SJSA1 (cell line): ENCODE measurements around the gene ONECUT3. TPM values are rescaled to one million over a fixed set of nuclear protein-coding genes. Genes with fewer than 3 reads are reported as not detected.

Source experiments
- DNase-seq, 2 experiments: peaks; one replicate each; pipeline ENCODE4 v3.0.0-alpha.2; 2015 to 2020; ENCODE audit warnings: low spot score in 2 of 2, low read depth in 1 of 2
- H3K27ac ChIP-seq: fragments of 250-450 bp; sonication (Bioruptor Pico); 2 replicates; pipeline ENCODE4 v1.5.1; 2020; ENCODE audit warnings: mild to moderate bottlenecking, moderate library complexity
- H3K27me3 ChIP-seq: fragments of 250-450 bp; sonication (Bioruptor Pico); replicated peaks from 2 replicates; pipeline ENCODE4 v1.5.1; 2020; ENCODE audit warnings: mild to moderate bottlenecking, moderate library complexity
- H3K36me3 ChIP-seq: fragments of 250-450 bp; sonication (Bioruptor Pico); 2 replicates; pipeline ENCODE4 v1.5.1; 2020; ENCODE audit warnings: mild to moderate bottlenecking
- H3K4me1 ChIP-seq: fragments of 250-450 bp; sonication (Bioruptor Pico); replicated peaks from 2 replicates; pipeline ENCODE4 v1.6.1; 2021; ENCODE audit warnings: mild to moderate bottlenecking
- H3K4me3 ChIP-seq: fragments of 250-450 bp; sonication (Bioruptor Pico); 2 replicates; pipeline ENCODE4 v1.5.1; 2020; ENCODE audit warnings: mild to moderate bottlenecking
- H3K9me3 ChIP-seq: fragments of 250-450 bp; sonication (Bioruptor Pico); replicated peaks from 2 replicates; pipeline ENCODE4 v1.5.1; 2020; ENCODE audit warnings: mild to moderate bottlenecking
- total RNA-seq: library from RNA; depleted of rRNA; stranded (reverse); fragments of >200 nt; shearing (Covaris generic); gene quantifications from 2 replicates; pipeline ENCODE4 v1.2.3, GENCODE V29; 2014

The ONECUT3 gene
- total RNA-seq, 1 experiment from 2014 or later = not detected

DNA sequence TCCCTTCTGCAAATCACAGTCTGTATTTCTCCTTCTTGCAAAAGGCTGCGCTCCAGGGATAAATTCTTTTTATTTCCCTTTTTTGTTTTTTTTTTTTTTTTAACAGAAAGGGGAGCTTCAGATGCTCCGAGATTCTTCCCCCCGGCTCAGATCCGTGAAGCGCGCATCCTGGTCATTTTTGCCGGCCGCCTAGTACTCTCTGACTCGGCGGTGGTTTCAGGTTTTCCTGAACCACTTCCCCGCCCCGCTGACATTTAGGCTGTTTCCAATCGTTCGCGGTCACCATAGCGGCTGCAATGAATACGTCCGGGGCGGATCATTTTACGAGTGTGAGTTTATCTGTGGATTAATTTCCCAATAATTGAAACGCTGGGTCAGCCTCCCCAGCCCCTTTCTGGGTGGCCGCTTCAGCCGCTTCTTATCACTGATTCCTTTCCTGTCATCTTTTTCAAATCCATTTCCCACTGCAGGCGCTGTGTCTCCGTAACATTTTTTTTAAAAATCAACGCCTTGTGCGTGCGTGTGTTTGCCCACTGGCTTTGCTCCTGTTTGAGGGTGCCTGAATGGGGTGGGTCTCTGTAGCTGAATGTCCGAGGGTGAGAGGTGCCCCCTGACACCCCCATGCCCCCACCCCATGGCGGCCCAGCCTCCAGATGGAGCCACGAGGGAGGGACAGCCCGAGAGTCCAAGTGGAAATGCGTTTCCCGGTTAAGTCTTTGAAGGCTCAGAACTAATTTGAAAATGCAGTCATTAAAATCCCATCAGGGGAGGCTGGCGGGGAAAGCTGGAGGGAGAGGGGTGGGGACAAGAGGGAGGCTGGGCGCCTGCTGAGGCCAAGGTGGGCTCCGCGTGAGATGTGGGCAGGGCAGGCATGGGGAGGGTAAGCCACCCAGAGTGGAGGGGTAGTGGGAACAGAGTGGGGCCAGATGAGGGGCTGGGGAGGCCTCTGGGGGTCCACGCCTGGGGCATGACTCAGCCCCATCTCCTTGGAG is 10.6 kb downstream of the ONECUT3 start:
- Histone ChIP-seq H3K9me3 (no peaks in the 10 kb centered on the region), H3K36me3 (no peaks in the 10 kb centered on the region), H3K27ac (no peak overlapping the region), H3K4me1 (no peaks in the 10 kb centered on the region), H3K4me3 (no peak overlapping the region), H3K27me3 (peaks cover 92% of the 10 kb centered on the region)
- no peak for DNase-seq

DNA sequence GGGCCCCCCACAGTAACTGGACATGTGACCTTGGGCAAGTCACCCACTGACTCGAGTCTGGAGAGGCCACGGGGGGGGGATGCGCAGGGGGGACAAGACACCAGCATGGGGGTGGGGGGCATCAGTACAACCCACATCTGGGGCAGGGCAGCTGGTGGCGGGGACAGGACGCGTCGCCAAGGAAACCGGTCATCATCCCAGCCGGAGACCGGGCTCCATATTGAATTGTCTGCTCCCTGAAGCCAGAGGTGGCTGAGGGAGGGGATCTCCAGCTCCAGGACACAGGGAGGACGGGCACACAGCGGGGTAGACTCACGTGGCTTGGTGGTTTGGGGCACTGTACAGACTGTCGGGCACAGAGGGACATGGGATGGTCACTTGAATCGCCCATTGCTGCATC is 11.4 kb downstream of the ONECUT3 start:
- H3K4me3 ChIP-seq = no peak overlapping the region
- no peaks in the 10 kb centered on the region for H3K4me1 ChIP-seq
- no peaks in the 10 kb centered on the region for H3K36me3 ChIP-seq
- no peaks in the 10 kb centered on the region for H3K9me3 ChIP-seq
- no peak overlapping the region for H3K27ac ChIP-seq
- DNase-seq = no peak
- H3K27me3 ChIP-seq = peaks cover 84% of the 10 kb centered on the region

DNA sequence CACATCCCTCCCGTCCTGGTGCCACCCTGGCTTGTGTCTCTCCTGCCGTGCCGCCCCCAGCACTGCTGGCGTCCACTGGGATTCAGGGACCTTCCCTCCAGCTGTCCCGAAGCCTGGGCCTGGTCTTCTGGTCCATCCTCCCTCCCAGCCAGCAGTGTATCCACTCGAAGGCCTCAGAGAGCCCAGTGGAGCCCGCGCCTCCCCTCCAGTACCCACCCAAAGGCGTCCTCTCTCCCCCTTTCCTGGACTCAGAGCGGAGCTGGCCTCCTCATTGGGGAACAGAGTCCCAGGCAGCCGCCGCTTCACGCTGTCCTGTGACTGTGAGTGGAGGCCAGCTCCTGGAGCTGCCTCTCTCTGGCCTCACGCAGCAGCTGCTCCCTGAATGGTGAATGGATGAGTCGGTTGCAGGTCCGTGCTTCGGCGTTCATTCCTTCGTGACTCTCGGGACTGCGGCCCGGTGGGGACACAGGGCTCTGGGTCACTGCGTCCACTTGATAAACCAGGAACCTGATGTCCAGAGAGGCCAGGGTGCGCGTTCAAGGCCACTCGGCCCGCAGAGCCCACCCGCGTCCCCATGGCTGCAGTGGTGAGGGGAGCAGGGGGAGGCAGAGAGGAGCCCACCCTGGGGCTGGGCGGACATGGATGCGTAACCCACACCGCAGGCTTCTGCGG is 12.1 kb downstream of the ONECUT3 start:
- no peak for DNase-seq
- H3K36me3 ChIP-seq = no peaks in the 10 kb centered on the region
- peaks cover 5% of the 10 kb centered on the region for H3K9me3 ChIP-seq
- no peak overlapping the region for H3K27ac ChIP-seq
- peaks cover 81% of the 10 kb centered on the region for H3K27me3 ChIP-seq
- no peaks in the 10 kb centered on the region for H3K4me1 ChIP-seq
- H3K4me3 ChIP-seq = no peak overlapping the region

DNA sequence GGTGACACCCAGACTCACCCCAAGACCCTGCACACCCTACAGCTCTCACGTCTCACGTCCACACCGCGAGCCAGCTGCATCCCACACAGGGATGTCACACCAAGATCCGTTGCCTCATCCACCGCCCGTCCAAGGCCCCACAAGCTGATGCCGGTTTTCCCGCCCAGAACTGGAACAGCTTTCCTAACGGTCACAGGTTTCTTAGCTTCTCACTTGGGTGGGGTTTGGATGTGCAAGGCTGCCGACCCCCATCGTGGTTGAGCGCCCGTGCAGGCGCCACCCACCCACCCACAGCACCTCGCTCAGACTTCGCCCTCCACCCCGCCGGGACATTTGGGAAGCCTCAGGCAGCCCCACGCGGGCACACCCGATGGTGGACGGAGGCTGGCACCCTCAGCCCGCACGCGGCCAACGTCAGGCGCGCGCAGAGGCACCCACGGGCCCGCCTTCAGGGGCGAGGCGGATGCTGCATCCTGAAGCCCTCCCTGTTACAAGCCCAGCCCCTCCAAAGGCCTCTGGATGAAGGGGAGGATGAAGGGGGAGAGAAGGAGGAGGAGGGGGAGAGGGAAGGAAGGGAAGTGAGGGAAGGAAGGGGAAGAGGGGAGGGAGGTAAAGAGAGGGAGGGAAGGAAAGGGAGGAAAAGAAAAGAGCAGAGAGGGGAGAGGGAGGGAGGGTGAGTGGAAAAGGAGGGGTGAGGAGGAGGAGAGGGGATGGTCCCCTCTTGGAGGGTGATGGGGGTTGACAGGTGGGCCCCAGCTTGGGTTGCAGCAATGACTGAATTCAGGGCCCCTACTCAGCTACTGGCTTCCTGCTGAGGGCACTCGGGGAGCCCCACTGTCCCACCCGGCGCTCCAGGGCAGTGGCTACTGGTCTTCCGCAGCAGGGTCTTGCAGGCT is 12.8 kb downstream of the ONECUT3 start:
- DNase-seq = no peak
- Histone ChIP-seq H3K36me3 (no peaks in the 10 kb centered on the region), H3K4me1 (no peaks in the 10 kb centered on the region), H3K27me3 (peaks cover 77% of the 10 kb centered on the region), H3K9me3 (peaks cover 12% of the 10 kb centered on the region), H3K4me3 (no peak overlapping the region), H3K27ac (no peak overlapping the region)

DNA sequence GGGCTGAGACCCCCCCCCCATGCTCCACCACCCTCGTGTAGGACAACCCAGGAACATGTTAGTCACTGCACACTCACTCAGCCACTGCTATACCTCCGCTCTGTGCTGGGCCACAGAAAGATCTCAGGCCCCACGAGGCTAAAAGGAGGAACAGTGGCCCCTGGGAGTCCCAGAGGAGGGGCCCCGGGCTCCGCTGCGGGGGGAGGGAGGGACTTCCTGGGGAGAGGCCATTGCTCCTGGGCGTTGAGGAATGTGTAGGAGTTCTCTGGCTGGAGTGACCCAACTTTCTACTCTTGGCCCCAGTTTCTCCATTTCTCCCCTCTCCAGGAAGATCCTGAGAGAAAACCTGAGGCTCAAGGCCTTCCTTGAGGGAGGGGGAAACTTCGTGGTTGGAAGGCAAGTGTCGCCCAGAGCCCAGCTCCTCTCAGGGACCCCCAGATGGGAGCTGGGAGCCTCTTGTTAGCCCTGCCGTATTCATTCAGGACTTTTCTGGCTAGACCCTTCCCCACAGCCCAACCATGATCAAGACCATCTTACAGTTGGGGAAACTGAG is 13.6 kb downstream of the ONECUT3 start:
- Histone ChIP-seq H3K27me3 (peaks cover 73% of the 10 kb centered on the region), H3K27ac (no peak overlapping the region), H3K36me3 (no peaks in the 10 kb centered on the region), H3K9me3 (peaks cover 17% of the 10 kb centered on the region), H3K4me3 (no peak overlapping the region), H3K4me1 (no peaks in the 10 kb centered on the region)
- no peak for DNase-seq

DNA sequence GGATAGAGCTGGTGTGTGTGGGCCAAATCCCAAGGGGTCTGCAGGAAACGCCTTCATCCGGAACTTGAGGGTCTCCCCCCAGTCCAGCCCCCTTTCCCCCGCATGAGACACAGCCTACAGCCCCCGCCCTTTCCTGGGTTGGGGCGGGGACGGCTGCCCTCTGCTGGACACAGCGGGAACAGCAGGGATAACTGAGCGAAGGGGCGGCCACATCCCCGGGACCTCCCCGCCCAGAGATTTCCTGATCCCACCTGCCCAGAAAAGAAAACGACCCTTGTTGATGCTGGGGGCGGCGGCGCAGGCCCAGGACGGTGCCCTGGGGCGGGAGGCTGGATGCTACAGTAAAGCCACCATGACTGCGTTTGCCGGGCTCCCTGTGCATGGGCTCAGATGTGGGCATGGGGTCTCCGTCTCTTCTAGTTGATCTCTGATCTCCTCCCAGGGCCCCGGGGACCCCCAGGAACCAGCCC is 14.2 kb downstream of the ONECUT3 start:
- Histone ChIP-seq H3K4me3 (no peak overlapping the region), H3K36me3 (no peaks in the 10 kb centered on the region), H3K27me3 (peaks cover 67% of the 10 kb centered on the region), H3K27ac (no peak overlapping the region), H3K9me3 (peaks cover 17% of the 10 kb centered on the region), H3K4me1 (no peaks in the 10 kb centered on the region)
- DNase-seq = peak in 1 of 2 experiments; percentile 49

DNA sequence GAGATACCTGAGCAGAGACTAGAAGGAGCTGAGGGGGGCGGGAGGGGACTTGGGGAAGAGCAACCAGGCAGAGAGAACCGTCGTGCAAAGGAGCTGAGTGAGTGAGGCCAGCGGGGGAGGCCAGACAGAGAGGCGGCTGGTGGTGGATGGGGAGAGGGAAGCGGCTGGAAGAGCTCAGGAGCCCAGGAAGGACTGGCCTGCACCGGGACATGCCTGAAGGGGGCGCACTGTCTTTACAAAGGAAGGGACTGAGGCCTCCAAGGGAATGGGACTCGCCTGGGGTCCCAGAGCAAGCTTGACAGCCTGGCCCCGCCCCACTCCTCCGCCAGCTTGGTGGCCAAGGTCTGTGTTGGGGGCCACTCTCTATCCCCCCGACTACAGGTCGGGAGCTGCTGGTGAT is 14.9 kb downstream of the ONECUT3 start:
- DNase-seq = no peak
- no peaks in the 10 kb centered on the region for H3K36me3 ChIP-seq
- H3K27ac ChIP-seq = no peak overlapping the region
- H3K27me3 ChIP-seq = peaks cover 63% of the 10 kb centered on the region
- H3K9me3 ChIP-seq = peaks cover 17% of the 10 kb centered on the region
- no peaks in the 10 kb centered on the region for H3K4me1 ChIP-seq
- no peak overlapping the region for H3K4me3 ChIP-seq

DNA sequence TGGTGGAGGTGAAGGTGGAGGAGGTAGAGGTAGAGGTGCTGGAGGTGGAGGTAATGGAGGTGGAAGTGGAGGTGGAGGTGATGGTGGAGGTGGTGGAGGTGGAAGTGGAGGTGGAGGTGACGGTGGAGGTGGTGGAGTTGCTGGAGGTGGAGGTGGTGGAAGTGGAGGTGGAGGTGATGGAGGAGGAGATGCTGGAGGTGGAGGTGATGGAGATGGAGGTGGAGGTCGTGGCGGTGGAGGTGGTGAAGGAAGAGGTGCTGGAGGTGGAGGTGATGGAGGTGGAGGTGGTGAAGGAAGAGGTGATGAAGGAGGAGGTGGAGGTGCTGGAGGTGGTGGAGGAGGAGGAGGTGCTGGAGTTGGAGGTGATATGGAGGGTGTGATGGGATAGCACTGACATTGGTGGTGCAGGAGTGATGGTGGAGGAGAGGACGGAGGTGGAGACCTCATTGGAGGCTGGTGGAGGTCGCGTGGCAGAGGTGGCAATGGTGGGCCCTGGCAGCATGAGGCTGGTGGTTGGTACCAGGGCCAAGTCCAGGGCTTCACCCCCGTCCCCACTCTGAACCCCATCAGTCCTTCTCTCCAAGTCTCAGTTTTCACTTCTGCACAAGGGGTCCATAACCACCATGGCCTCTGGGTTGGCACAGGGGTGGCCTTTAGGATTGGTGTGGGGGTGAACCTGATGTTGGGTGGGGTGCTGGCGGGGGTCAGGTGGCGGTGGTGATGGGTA is 15.8 kb downstream of the ONECUT3 start:
- Histone ChIP-seq H3K27ac (no peak overlapping the region), H3K4me3 (no peak overlapping the region), H3K9me3 (peaks cover 17% of the 10 kb centered on the region), H3K27me3 (peaks cover 63% of the 10 kb centered on the region), H3K36me3 (no peaks in the 10 kb centered on the region), H3K4me1 (no peaks in the 10 kb centered on the region)
- no peak for DNase-seq

DNA sequence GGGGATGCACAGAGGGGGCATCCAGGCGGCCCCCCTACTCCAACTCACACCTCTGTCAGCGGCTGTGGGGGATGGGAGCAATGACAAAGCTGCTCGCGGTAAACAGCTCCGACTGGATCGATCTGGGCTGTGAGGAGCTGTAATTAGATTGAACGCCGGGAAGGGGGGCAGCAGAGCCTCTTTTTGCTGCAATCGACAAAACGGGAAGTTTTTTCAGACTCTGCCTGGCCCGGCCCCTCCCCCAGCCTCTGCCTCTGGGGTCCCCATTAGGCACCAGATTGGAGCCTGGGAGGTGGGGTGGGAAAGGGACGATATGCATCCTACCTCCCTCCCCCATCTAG is 16.3 kb downstream of the ONECUT3 start:
- DNase-seq = no peak
- no peaks in the 10 kb centered on the region for H3K4me1 ChIP-seq
- H3K4me3 ChIP-seq = no peak overlapping the region
- H3K27ac ChIP-seq = no peak overlapping the region
- H3K9me3 ChIP-seq = peaks cover 17% of the 10 kb centered on the region
- peaks cover 60% of the 10 kb centered on the region for H3K27me3 ChIP-seq
- H3K36me3 ChIP-seq = no peaks in the 10 kb centered on the region

DNA sequence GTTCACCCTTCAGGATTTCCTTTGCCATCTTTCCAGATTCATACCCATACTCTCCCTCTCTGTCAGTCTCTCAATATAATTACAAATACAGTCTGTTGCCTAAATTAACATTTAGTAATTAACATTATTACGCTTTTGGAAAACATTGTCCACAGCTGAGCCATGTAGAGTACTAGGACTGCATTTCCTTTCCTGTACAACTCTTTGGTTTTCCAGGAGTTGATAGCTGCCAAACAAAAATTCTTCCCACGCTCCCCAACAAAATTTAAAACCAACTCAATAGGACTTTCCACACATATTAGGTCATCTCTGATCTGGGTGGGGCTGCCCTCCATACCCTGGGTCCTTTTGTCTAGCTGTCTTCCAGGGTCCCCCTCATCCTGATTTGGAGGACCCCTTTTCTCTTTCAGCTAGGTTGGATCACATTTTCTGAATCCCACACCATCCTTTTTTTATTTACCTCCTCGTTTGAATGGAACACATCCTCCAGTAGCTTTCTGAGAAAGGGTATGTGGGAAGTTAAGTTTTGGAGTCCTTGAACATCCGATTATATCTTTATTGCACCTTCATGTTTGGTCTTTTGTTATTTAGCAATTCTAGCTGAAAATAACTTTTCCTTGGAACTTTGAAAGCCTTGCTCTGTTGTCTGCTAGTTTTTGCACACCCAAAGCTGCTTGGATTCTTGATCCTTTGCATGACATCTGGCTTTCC is 17.7 kb downstream of the ONECUT3 start:
- DNase-seq = no peak
- Histone ChIP-seq H3K9me3 (peaks cover 25% of the 10 kb centered on the region), H3K4me1 (no peaks in the 10 kb centered on the region), H3K27me3 (peaks cover 59% of the 10 kb centered on the region), H3K4me3 (no peak overlapping the region), H3K36me3 (no peaks in the 10 kb centered on the region), H3K27ac (no peak overlapping the region)

DNA sequence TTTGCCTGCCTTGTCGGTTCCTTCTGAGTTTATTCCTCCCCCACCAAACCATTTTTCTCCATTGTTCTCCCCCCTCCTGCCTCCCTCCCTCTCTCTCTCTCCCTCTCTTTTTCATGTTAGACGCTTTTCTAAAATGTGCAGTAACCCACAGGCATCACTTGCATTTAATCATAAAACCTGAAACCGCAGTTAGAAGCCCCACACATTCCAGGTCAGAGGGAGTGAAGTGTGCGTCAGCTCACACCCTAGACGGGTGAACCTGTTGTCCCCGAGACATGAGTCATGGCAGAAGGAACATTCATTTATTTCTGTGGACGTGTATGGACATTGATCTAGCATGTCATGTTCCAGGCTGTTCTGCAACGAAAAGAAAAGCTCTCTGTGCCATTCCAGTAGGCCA is 19.9 kb downstream of the ONECUT3 start:
- peaks cover 25% of the 10 kb centered on the region for H3K9me3 ChIP-seq
- H3K27ac ChIP-seq = no peak overlapping the region
- H3K36me3 ChIP-seq = no peaks in the 10 kb centered on the region
- H3K4me3 ChIP-seq = no peak overlapping the region
- no peaks in the 10 kb centered on the region for H3K4me1 ChIP-seq
- no peak for DNase-seq
- peaks cover 59% of the 10 kb centered on the region for H3K27me3 ChIP-seq

DNA sequence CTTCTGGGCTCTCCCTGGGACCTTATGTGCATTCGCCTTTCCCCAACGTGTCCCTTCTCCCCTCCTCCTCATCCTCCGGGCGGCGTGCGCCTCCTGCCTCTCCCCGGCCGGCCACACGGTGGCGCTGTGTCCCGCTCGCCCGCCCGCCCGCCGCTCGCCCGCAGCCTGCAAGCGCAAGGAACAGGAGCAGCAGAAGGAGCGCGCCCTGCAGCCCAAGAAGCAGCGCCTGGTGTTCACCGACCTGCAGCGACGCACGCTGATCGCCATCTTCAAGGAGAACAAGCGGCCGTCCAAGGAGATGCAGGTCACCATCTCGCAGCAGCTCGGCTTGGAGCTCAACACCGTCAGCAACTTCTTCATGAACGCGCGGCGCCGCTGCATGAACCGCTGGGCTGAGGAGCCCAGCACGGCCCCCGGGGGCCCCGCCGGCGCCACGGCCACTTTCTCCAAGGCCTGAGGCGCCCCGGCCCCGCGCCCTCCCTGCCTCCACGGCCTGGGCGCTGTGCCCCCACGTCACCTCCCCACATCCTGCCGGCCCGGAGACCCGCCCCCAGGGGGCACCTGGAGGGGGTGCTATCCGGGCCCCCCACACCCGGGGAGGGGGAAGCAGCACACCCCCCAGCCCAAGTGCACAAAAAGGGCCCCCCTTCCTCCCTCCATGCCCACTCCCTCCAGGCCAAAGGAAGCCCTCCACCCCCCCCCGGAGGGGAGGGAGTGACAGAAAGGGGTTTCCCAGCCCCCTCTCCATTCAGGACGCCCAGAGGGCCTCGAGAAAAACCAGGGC is 21.9 kb downstream of the ONECUT3 start:
- H3K27ac ChIP-seq = no peak overlapping the region
- peaks cover 71% of the 10 kb centered on the region for H3K27me3 ChIP-seq
- no peak for DNase-seq
- no peaks in the 10 kb centered on the region for H3K36me3 ChIP-seq
- H3K4me3 ChIP-seq = no peak overlapping the region
- H3K9me3 ChIP-seq = peaks cover 22% of the 10 kb centered on the region
- H3K4me1 ChIP-seq = no peaks in the 10 kb centered on the region
